Lung (tissue), 12 donors: ENCODE results near the gene LHPP. TPM values are rescaled to one million over a fixed set of nuclear protein-coding genes. Genes with fewer than 3 reads are reported as not detected.
A peak's percentile ranks its signal among the peaks of the same experiment; 100 is the strongest.

Source experiments
- ATAC-seq: fragments of 200-7000 bp; cut with Tn5 transposase; one replicate; pipeline ENCODE4 v1.9.1; 2020; ENCODE audit warnings: moderate number of reproducible peaks; ENCODE audit not compliant: insufficient read depth, low FRiP score
- DNase-seq, 3 donors: peaks; one replicate each; pipeline ENCODE4 v3.0.0-alpha.2; 2013 to 2017
- H3K27ac ChIP-seq, 2 donors: one replicate each; pipeline ENCODE4 v1.5.1; 2013; ENCODE audit warnings: mild to moderate bottlenecking in 2 of 2, moderate library complexity in 2 of 2, control low read depth in 1 of 2, inconsistent platforms in 1 of 2, low read depth in 1 of 2, low read length in 1 of 2
- H3K27me3 ChIP-seq, 3 donors: one replicate each; pipeline ENCODE4 v1.5.1; 2013; ENCODE audit warnings: low read length in 2 of 3; ENCODE audit not compliant: control insufficient read depth in 3 of 3, insufficient read depth in 3 of 3
- H3K36me3 ChIP-seq, 4 donors: one replicate each; pipeline ENCODE4 v1.5.1; 2013; ENCODE audit warnings: low read length in 4 of 4, mild to moderate bottlenecking in 1 of 4, moderate library complexity in 1 of 4; ENCODE audit not compliant: control insufficient read depth in 4 of 4, insufficient read depth in 4 of 4
- H3K4me1 ChIP-seq, 5 donors: one replicate each; pipeline ENCODE4 v1.5.1; 2013; ENCODE audit warnings: low read length in 5 of 5, mild to moderate bottlenecking in 2 of 5, moderate library complexity in 1 of 5; ENCODE audit not compliant: control insufficient read depth in 5 of 5, insufficient read depth in 5 of 5
- H3K4me3 ChIP-seq: one replicate; pipeline ENCODE4 v1.5.1; 2013; ENCODE audit warnings: mild to moderate bottlenecking, control low read depth, moderate library complexity
- H3K9ac ChIP-seq, 2 donors: one replicate each; pipeline ENCODE4 v1.5.1; 2013; ENCODE audit warnings: low read length in 2 of 2, control low read depth in 1 of 2; ENCODE audit not compliant: insufficient read depth in 1 of 2
- H3K9me3 ChIP-seq, 4 donors: one replicate each; pipeline ENCODE4 v1.5.1; 2013; ENCODE audit warnings: low read length in 3 of 4, mild to moderate bottlenecking in 1 of 4, moderate library complexity in 1 of 4; ENCODE audit not compliant: control insufficient read depth in 4 of 4, insufficient read depth in 3 of 4
- WGBS, 2 donors: extraction: QIAGEN DNeasy Blood & Tissue Kit; methylation state at CpG; one replicate each; pipeline ENCODE4 v1.1.7; 2013; 5-methylcytosine and 5-hydroxymethylcytosine counted together
- polyA plus RNA-seq, 2 donors: library from polyadenylated mRNA; stranded (reverse); fragments of 200-250 nt; gene quantifications; one replicate each; pipeline ENCODE4 v1.2.1, GENCODE V29; 2013
- total RNA-seq, 2 donors: library from RNA; depleted of rRNA in 1 of 2; stranded (reverse); fragments of >200 nt in 1 of 2; gene quantifications; one replicate each; pipeline ENCODE4 v1.2.1, GENCODE V29; 2014 to 2021
- TF ChIP-seq, protein P1 (sequence below): IDR thresholded peaks from 2 replicates; pipeline ENCODE4 v1.5.1; 2012; ENCODE audit warnings: mild to moderate bottlenecking; ENCODE audit errors: control extremely low read depth, extremely low read depth
- donor health status: control.
- donor health status: control.
- donor health status: Bipolar disorder and iron deficiency.
- donor health status: healthy.
- donor health status: DM: yes; HTN: yes; CAD: no.

Gene LHPP
- total and polyA plus RNA-seq, 4 donors = 7.1 to 18.6 (median 14.8) TPM

DNA sequence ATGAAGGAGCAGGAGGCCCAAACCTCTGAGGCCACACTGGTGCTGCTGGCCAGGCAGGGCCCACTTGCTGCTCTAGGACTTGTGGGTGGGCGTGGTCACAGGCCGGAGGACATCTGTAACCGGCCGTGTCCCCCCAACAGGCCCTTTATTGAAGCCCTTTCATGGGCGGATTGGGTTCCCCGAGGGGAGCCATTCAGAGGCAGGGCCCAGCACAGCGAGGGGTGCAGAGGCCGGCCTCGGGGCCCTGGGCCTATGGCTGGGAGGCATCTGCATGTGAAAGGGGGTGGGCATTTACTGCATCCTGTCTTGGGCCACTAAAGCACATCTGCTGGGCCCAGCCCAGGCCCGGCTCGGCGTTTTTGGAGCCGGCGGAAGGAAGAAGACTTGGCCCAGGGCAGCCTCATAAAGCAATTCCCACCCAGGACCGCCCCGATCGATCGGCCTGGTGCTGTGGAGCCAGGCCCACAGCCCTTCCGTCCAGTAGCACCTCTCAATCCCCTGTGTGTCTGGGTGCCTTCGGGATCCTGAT lies 8.4 kb downstream of the LHPP start:
- 90 to 94% methylated on average over 20 of the region's 20 CpGs for WGBS, 2 donors
- no peak overlapping the region for H3K9ac ChIP-seq
- no peaks in the 10 kb centered on the region for H3K27me3 ChIP-seq
- H3K4me3 ChIP-seq = no peak overlapping the region
- TF ChIP-seq, protein P1, sequence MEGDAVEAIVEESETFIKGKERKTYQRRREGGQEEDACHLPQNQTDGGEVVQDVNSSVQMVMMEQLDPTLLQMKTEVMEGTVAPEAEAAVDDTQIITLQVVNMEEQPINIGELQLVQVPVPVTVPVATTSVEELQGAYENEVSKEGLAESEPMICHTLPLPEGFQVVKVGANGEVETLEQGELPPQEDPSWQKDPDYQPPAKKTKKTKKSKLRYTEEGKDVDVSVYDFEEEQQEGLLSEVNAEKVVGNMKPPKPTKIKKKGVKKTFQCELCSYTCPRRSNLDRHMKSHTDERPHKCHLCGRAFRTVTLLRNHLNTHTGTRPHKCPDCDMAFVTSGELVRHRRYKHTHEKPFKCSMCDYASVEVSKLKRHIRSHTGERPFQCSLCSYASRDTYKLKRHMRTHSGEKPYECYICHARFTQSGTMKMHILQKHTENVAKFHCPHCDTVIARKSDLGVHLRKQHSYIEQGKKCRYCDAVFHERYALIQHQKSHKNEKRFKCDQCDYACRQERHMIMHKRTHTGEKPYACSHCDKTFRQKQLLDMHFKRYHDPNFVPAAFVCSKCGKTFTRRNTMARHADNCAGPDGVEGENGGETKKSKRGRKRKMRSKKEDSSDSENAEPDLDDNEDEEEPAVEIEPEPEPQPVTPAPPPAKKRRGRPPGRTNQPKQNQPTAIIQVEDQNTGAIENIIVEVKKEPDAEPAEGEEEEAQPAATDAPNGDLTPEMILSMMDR = no peak
- H3K36me3 ChIP-seq = no peaks in the 10 kb centered on the region
- DNase-seq (no peak), ATAC-seq (no peak)
- peaks cover 0 to under 1% (median 0%) of the 10 kb centered on the region in 5 donors for H3K4me1 ChIP-seq
- no peak overlapping the region for H3K27ac ChIP-seq
- no peaks in the 10 kb centered on the region for H3K9me3 ChIP-seq

DNA sequence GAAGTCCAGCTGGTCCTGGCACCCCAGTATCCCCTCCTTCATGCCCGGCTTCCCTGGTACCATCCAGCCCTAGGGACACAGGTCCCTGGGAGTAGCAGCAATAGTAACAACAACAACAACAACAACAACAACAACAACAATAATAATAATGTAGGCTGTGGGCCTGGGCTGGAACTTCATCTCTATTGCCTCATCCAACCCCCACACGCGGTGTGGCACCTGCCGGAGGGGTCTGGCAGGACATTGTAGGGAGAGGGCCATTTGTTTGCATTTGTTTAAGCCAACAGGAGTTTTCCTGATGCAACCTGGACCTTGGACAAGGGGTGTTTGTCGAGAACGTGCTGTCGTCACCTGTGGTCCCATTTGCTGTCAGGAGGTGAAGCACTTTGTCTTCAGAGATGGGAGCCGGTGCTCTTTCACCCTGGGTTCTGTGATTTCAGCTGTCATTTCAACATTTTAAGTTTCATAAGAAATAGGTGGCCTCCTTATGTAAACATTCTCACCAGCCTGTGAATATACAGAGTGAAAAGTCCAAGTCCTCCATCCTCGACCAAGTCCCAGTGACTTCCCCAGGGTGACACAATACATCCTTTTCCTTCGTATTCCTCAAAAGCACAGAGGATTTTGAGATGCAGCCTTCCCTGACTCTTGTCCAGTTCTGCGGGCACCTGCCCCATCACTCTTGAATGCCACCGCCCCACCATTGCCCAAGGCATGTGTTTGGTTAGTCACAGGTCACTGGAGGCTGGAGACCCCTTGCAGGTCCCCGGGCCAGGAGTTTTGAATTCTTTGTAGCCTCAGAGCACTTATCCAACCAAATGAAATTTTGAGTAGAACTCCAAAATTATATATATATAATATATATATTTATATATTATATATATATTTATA lies 9.2 kb downstream of the LHPP start:
- Histone ChIP-seq H3K27me3 (no peaks in the 10 kb centered on the region), H3K9ac (no peak overlapping the region), H3K27ac (no peak overlapping the region), H3K9me3 (no peaks in the 10 kb centered on the region), H3K4me1 (no peaks in the 10 kb centered on the region), H3K4me3 (no peak overlapping the region), H3K36me3 (no peaks in the 10 kb centered on the region)
- no peak for ATAC-seq
- peak in 1 of 3 donors; percentile 21 for DNase-seq
- TF ChIP-seq, protein P1 = no peak
- 84 to 88% methylated on average over 13 of the region's 13 CpGs for WGBS, 2 donors

GRCh38 chr10:124472071-124472470 lies 10.4 kb downstream of the LHPP start:
- Histone ChIP-seq H3K9ac (no peak overlapping the region), H3K27ac (no peak overlapping the region), H3K27me3 (no peaks in the 10 kb centered on the region), H3K9me3 (no peaks in the 10 kb centered on the region), H3K36me3 (no peaks in the 10 kb centered on the region), H3K4me1 (no peaks in the 10 kb centered on the region), H3K4me3 (no peak overlapping the region)
- TF ChIP-seq, protein P1 = no peak
- no peak for ATAC-seq
- WGBS, 2 donors = 90 to 93% methylated on average over 6 of the region's 6 CpGs
- no peak for DNase-seq
